Adipocyte (in vitro differentiated cells): ENCODE measurements around the gene TMC8.
A peak's percentile ranks its signal among the peaks of the same experiment; 100 is the strongest.

Experiments used
- DNase-seq: peaks from one replicate; pipeline ENCODE4 v3.0.0-alpha.2; 2015; ENCODE audit warnings: low read depth
- H3K27me3 ChIP-seq: replicated peaks from 2 replicates; pipeline ENCODE4 v1.7.0; 2013; ENCODE audit warnings: mild to moderate bottlenecking, low read length, moderate library complexity; ENCODE audit not compliant: control insufficient read depth, insufficient read depth
- H3K36me3 ChIP-seq: 2 replicates; pipeline ENCODE4 v1.7.0; 2013; ENCODE audit warnings: low read length, mild to moderate bottlenecking, moderate library complexity; ENCODE audit not compliant: control insufficient read depth, insufficient read depth, severe bottlenecking
- H3K4me1 ChIP-seq: 2 replicates; pipeline ENCODE4 v1.7.0; 2013; ENCODE audit warnings: mild to moderate bottlenecking, low read length, moderate library complexity; ENCODE audit not compliant: control insufficient read depth, insufficient read depth
- H3K4me3 ChIP-seq: 2 replicates; pipeline ENCODE4 v1.7.0; 2013; ENCODE audit warnings: mild to moderate bottlenecking, low read length, moderate library complexity
- H3K9ac ChIP-seq: 2 replicates; pipeline ENCODE4 v1.7.0; 2013; ENCODE audit warnings: mild to moderate bottlenecking, low read length, moderate library complexity
- H3K9me3 ChIP-seq: 2 replicates; pipeline ENCODE4 v1.7.0; 2013; ENCODE audit warnings: mild to moderate bottlenecking, low read length, moderate library complexity; ENCODE audit not compliant: control insufficient read depth

The TMC8 gene

GRCh38 chr17:78151514-78152008 is 21.0 kb downstream of the TMC8 start:
- no peak overlapping the region for H3K9ac ChIP-seq
- H3K4me1 ChIP-seq = peaks cover 7% of the 10 kb centered on the region
- no peaks in the 10 kb centered on the region for H3K27me3 ChIP-seq
- no peaks in the 10 kb centered on the region for H3K36me3 ChIP-seq
- no peak overlapping the region for H3K4me3 ChIP-seq
- no peak for DNase-seq
- no peaks in the 10 kb centered on the region for H3K9me3 ChIP-seq

GRCh38 chr17:78154903-78155811 is 24.6 kb downstream of the TMC8 start:
- Histone ChIP-seq H3K9ac (no peak overlapping the region), H3K36me3 (no peaks in the 10 kb centered on the region), H3K9me3 (no peaks in the 10 kb centered on the region), H3K4me3 (no peak overlapping the region), H3K27me3 (no peaks in the 10 kb centered on the region), H3K4me1 (peaks cover 14% of the 10 kb centered on the region)
- DNase-seq = no peak

GRCh38 chr17:78159575-78160158 is 29.1 kb downstream of the TMC8 start:
- H3K9me3 ChIP-seq = no peaks in the 10 kb centered on the region
- no peaks in the 10 kb centered on the region for H3K27me3 ChIP-seq
- H3K4me1 ChIP-seq = peaks cover 10% of the 10 kb centered on the region
- no peak overlapping the region for H3K4me3 ChIP-seq
- H3K36me3 ChIP-seq = no peaks in the 10 kb centered on the region
- peak overlapping the region; percentile 27 for H3K9ac ChIP-seq
- DNase-seq = peak; percentile 8

- no peak for DNase-seq
- Histone ChIP-seq H3K4me1 (peaks cover 9% of the 10 kb centered on the region), H3K4me3 (no peak overlapping the region), H3K27me3 (no peaks in the 10 kb centered on the region), H3K9ac (no peak overlapping the region), H3K9me3 (no peaks in the 10 kb centered on the region), H3K36me3 (no peaks in the 10 kb centered on the region)
Observed at GRCh38 chr17:78163881-78164747, 33.5 kb downstream of the TMC8 start.

- H3K27me3 ChIP-seq = no peaks in the 10 kb centered on the region
- H3K4me3 ChIP-seq = no peak overlapping the region
- no peak for DNase-seq
- no peaks in the 10 kb centered on the region for H3K9me3 ChIP-seq
- H3K4me1 ChIP-seq = peaks cover 3% of the 10 kb centered on the region
- no peaks in the 10 kb centered on the region for H3K36me3 ChIP-seq
- no peak overlapping the region for H3K9ac ChIP-seq
Observed at GRCh38 chr17:78164748-78165607, 34.4 kb downstream of the TMC8 start.

GRCh38 chr17:78166416-78166815 is 35.8 kb downstream of the TMC8 start:
- Histone ChIP-seq H3K4me3 (no peak overlapping the region), H3K36me3 (no peaks in the 10 kb centered on the region), H3K27me3 (no peaks in the 10 kb centered on the region), H3K4me1 (no peaks in the 10 kb centered on the region), H3K9ac (no peak overlapping the region), H3K9me3 (no peaks in the 10 kb centered on the region)
- DNase-seq = no peak

- Histone ChIP-seq H3K9me3 (no peaks in the 10 kb centered on the region), H3K27me3 (no peaks in the 10 kb centered on the region), H3K36me3 (no peaks in the 10 kb centered on the region), H3K4me3 (peak within 1 kb of the TSS; percentile 74), H3K9ac (peak within 1 kb of the TSS; percentile 63), H3K4me1 (no peaks in the 10 kb centered on the region)
- peak; percentile 82 for DNase-seq
Observed at GRCh38 chr17:78168242-78168902, 37.8 kb downstream of the TMC8 start, which contains the start of gene SYNGR2. SYNGR2 (plus strand) TSS chr17:78168581; CDS start chr17:78168617, 36 bp downstream.

GRCh38 chr17:78168903-78169793 is 38.6 kb downstream of the TMC8 start:
- no peaks in the 10 kb centered on the region for H3K9me3 ChIP-seq
- peaks cover 2% of the 10 kb centered on the region for H3K4me1 ChIP-seq
- H3K4me3 ChIP-seq = peak overlapping the region; percentile 74
- H3K36me3 ChIP-seq = no peaks in the 10 kb centered on the region
- peak; percentile 62 for DNase-seq
- H3K9ac ChIP-seq = peak overlapping the region; percentile 63
- H3K27me3 ChIP-seq = no peaks in the 10 kb centered on the region

GRCh38 chr17:78170692-78171590 is 40.4 kb downstream of the TMC8 start:
- no peaks in the 10 kb centered on the region for H3K9me3 ChIP-seq
- DNase-seq = no peak

More at GRCh38 chr17:78170692-78171590, 40.4 kb downstream of the TMC8 start:
- Histone ChIP-seq H3K4me3 (no peak overlapping the region), H3K36me3 (no peaks in the 10 kb centered on the region), H3K4me1 (peaks cover 12% of the 10 kb centered on the region), H3K27me3 (no peaks in the 10 kb centered on the region), H3K9ac (no peak overlapping the region)
